Stomach (tissue), 9 donors: ENCODE results near the gene UBE2J1. TPM values are rescaled to one million over a fixed set of nuclear protein-coding genes. Genes with fewer than 3 reads are reported as not detected.

ENCODE experiments used
- DNase-seq, 2 donors: peaks; one replicate each; pipeline versions ENCODE4 v3.0.0 to v3.0.0-alpha.2; 2013 to 2019
- H3K27ac ChIP-seq, 5 donors: fragments of 200-600 bp in 4 of 5; sonication (generic) in 4 of 5; one replicate each; pipeline ENCODE4 v1.5.1; 2013 to 2019; ENCODE audit warnings: mild to moderate bottlenecking in 1 of 5, moderate library complexity in 1 of 5
- H3K27me3 ChIP-seq, 3 donors: fragments of 200-600 bp; sonication (generic); one replicate each; pipeline ENCODE4 v1.5.1; 2017 to 2019; ENCODE audit warnings: mixed run types in 1 of 3
- H3K36me3 ChIP-seq, 4 donors: fragments of 200-600 bp; sonication (generic); 1 replicate in 3 of 4; 2 replicates in 1 of 4; pipeline ENCODE4 v1.5.1; 2016 to 2019
- H3K4me1 ChIP-seq, 4 donors: fragments of 200-600 bp; sonication (generic); one replicate each; pipeline ENCODE4 v1.5.1; 2016 to 2019
- H3K4me3 ChIP-seq, 4 donors: fragments of 200-600 bp; sonication (generic) in 3 of 4; one replicate each; pipeline ENCODE4 v1.5.1; 2016 to 2019; ENCODE audit warnings: mild to moderate bottlenecking in 1 of 4
- H3K9me3 ChIP-seq, 4 donors: fragments of 200-600 bp; sonication (generic); one replicate each; pipeline ENCODE4 v1.5.1; 2016 to 2019
- EP300 ChIP-seq: sonication (generic); formaldehyde crosslinking; IDR thresholded peaks from one replicate; pipeline ENCODE4 v1.6.1; 2017; ENCODE audit warnings: antibody characterized with exemption
- POLR2A ChIP-seq, 4 donors: fragments of 450-650 bp; IDR thresholded peaks; one replicate each; pipeline ENCODE4 v1.6.1; 2016; ENCODE audit warnings: antibody characterized with exemption in 4 of 4, control low read depth in 2 of 4, mild to moderate bottlenecking in 1 of 4, moderate library complexity in 1 of 4
- POLR2AphosphoS5 ChIP-seq, 3 donors: sonication (generic); formaldehyde crosslinking; IDR thresholded peaks; one replicate each; pipeline ENCODE4 v1.6.1; 2016; ENCODE audit warnings: antibody characterized with exemption in 3 of 3
- WGBS, 5 donors: extraction: QIAGEN DNeasy Blood & Tissue Kit in 3 of 5; methylation state at CpG; one replicate each; pipeline versions ENCODE4 v1.1.5 to v1.1.7; 2013 to 2018; 5-methylcytosine and 5-hydroxymethylcytosine counted together
- intact Hi-C: fragments of 100-400 bp; cut with DNase I; formaldehyde crosslinking; loops from one replicate; pipeline ENCODE4 v1.15.1; 2023; ENCODE audit warnings: low total_unique reads
- polyA plus RNA-seq, 3 donors: library from polyadenylated mRNA; stranded (reverse); fragments of 200-250 nt; gene quantifications; one replicate each; pipeline ENCODE4 v1.2.3, GENCODE V29; 2013
- total RNA-seq, 5 donors: library from RNA; depleted of rRNA; stranded (reverse); fragments of >200 nt; gene quantifications; one replicate each; pipeline versions ENCODE4 v1.1.0 to v1.2.3, GENCODE V29; 2014 to 2016
- TF ChIP-seq, protein P1 (sequence below), 7 experiments: fragments of 450-650 bp in 4 of 7; fragments of 200-600 bp in 3 of 7; sonication (generic) in 3 of 7; IDR thresholded peaks; one replicate each; pipeline ENCODE4 v1.5.1; 2016 to 2019; ENCODE audit warnings: antibody characterized with exemption in 7 of 7, control low read depth in 2 of 7, mild to moderate bottlenecking in 1 of 7
- donor health status: healthy with polysubstance abuse.
- donor health status: Bipolar disorder and iron deficiency.
- donor health status: healthy.

Gene UBE2J1
- total and polyA plus RNA-seq, 8 donors = 5.2 to 58.6 (median 24.0) TPM

DNA sequence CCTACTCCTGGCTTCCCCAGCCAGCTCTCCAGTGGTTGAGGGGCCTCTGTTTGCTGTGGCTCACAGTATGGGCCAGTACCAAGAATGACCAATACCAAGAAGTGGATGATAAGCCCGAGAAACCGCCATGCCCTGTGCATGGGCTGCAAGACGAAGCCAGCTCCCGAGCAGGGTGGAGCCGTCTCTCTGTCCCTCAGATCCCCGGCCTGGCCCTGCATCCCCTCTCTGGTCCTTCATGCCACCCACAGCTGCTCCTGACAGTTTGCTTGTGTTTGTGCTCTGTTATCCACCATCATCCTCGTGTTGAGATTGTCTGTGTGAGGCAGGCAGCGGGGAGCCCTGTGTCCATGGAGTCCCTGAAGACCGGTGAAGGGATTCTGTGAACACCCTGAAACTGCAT is 73.6 kb downstream of the UBE2J1 start:
- H3K27me3 ChIP-seq = no peaks in the 10 kb centered on the region
- H3K4me1 ChIP-seq = no peaks in the 10 kb centered on the region
- DNase-seq = no peak
- intact Hi-C loops = no loop called here
- no peak overlapping the region for H3K4me3 ChIP-seq
- TF ChIP-seq EP300 (no peak), POLR2AphosphoS5 (IDR thresholded peaks at IDR 0.05) (no peak), POLR2A (IDR thresholded peaks at IDR 0.05) (no peak)
- TF ChIP-seq, protein P1, sequence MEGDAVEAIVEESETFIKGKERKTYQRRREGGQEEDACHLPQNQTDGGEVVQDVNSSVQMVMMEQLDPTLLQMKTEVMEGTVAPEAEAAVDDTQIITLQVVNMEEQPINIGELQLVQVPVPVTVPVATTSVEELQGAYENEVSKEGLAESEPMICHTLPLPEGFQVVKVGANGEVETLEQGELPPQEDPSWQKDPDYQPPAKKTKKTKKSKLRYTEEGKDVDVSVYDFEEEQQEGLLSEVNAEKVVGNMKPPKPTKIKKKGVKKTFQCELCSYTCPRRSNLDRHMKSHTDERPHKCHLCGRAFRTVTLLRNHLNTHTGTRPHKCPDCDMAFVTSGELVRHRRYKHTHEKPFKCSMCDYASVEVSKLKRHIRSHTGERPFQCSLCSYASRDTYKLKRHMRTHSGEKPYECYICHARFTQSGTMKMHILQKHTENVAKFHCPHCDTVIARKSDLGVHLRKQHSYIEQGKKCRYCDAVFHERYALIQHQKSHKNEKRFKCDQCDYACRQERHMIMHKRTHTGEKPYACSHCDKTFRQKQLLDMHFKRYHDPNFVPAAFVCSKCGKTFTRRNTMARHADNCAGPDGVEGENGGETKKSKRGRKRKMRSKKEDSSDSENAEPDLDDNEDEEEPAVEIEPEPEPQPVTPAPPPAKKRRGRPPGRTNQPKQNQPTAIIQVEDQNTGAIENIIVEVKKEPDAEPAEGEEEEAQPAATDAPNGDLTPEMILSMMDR (IDR thresholded peaks at IDR 0.05) = no peak
- no peak overlapping the region for H3K27ac ChIP-seq
- H3K9me3 ChIP-seq = no peaks in the 10 kb centered on the region
- H3K36me3 ChIP-seq = no peaks in the 10 kb centered on the region
- 86 to 92% (median 90%) methylated on average over 9 of the region's 9 CpGs for WGBS, 5 donors

Other genes with a start within 250 kb of the UBE2J1 start
- gene SRSF12, start 234.7 kb downstream of the UBE2J1 start, total RNA-seq = 1 to 10 TPM in 1 of 5 donors, not detected in 4; 6.8 TPM
- under 1 TPM in 2 of 3 donors, not detected in 1; 0.38 to 0.44 TPM for gene SRSF12, start 234.7 kb downstream of the UBE2J1 start, polyA plus RNA-seq
- gene PM20D2, start 206.7 kb downstream of the UBE2J1 start, total RNA-seq = 10 to 100 TPM in 3 of 5 donors, 1 to 10 TPM in 2; 1.2 to 22.4 (median 11.6) TPM
- gene PM20D2, start 206.7 kb downstream of the UBE2J1 start, polyA plus RNA-seq = 1 to 10 TPM; 4.6 to 6.5 (median 4.7) TPM
- under 1 TPM in 1 of 5 donors, not detected in 4; 0.45 TPM for gene GABRR1, start 135.4 kb downstream of the UBE2J1 start, total RNA-seq
- under 1 TPM in 1 of 3 donors, not detected in 2; 0.15 TPM for gene GABRR1, start 135.4 kb downstream of the UBE2J1 start, polyA plus RNA-seq
- gene GABRR2, start 37.4 kb downstream of the UBE2J1 start, total RNA-seq = 1 to 10 TPM in 1 of 5 donors, under 1 TPM in 1, not detected in 3; 0.73 to 7.6 TPM
- gene GABRR2, start 37.4 kb downstream of the UBE2J1 start, polyA plus RNA-seq = under 1 TPM in 1 of 3 donors, not detected in 2; 0.15 TPM
- 10 to 100 TPM in 1 of 5 donors, 1 to 10 TPM in 4; 1.7 to 45.1 (median 4.0) TPM for gene RRAGD, start 59.6 kb upstream of the UBE2J1 start, total RNA-seq
- gene RRAGD, start 59.6 kb upstream of the UBE2J1 start, polyA plus RNA-seq = 1 to 10 TPM; 4.1 to 4.8 (median 4.7) TPM
- gene ANKRD6, start 80.4 kb upstream of the UBE2J1 start, total RNA-seq = 100 to 1,000 TPM in 1 of 5 donors, 10 to 100 TPM in 2, 1 to 10 TPM in 2; 4.2 to 145 (median 10.1) TPM
- 1 to 10 TPM; 2.1 to 5.8 (median 3.7) TPM for gene ANKRD6, start 80.4 kb upstream of the UBE2J1 start, polyA plus RNA-seq